HG03469 (cell line): Measurements from ENCODE around the gene FAM111A.

Experiments
- ATAC-seq: cut with Tn5 transposase; IDR thresholded peaks from one replicate; pipeline ENCODE4 v1.9.1; 2021; ENCODE audit warnings: mild to moderate bottlenecking, moderate library complexity, moderate number of reproducible peaks; ENCODE audit not compliant: unreplicated experiment

FAM111A gene

GRCh38 chr11:59176330-59176729 is 33.7 kb downstream of the FAM111A start:
- ATAC-seq = no peak

GRCh38 chr11:59178402-59178801 is 35.7 kb downstream of the FAM111A start:
- ATAC-seq = no peak

GRCh38 chr11:59179121-59179520 is 36.5 kb downstream of the FAM111A start:
- no peak for ATAC-seq

- ATAC-seq = no peak
These were observed 37.6 kb downstream of the FAM111A start for GRCh38 chr11:59180168-59180776.

GRCh38 chr11:59180907-59181306 is 38.3 kb downstream of the FAM111A start:
- ATAC-seq = no peak

- ATAC-seq = no peak
These were observed 39.2 kb downstream of the FAM111A start for GRCh38 chr11:59181746-59182456.

- ATAC-seq = no peak
These were observed 39.9 kb downstream of the FAM111A start for GRCh38 chr11:59182457-59183151.

- ATAC-seq = no peak
These were observed 41.1 kb downstream of the FAM111A start for GRCh38 chr11:59183771-59184170.

- no peak for ATAC-seq
These were observed 42.2 kb downstream of the FAM111A start for GRCh38 chr11:59184691-59185339.

GRCh38 chr11:59185386-59185945 is 42.8 kb downstream of the FAM111A start:
- no peak for ATAC-seq

GRCh38 chr11:59186130-59186594 is 43.5 kb downstream of the FAM111A start:
- ATAC-seq = no peak

GRCh38 chr11:59187035-59187434 is 44.4 kb downstream of the FAM111A start:
- no peak for ATAC-seq

GRCh38 chr11:59187587-59187986 is 44.9 kb downstream of the FAM111A start:
- no peak for ATAC-seq

- no peak for ATAC-seq
These were observed 46.3 kb downstream of the FAM111A start for GRCh38 chr11:59188954-59189353.

- ATAC-seq = no peak
These were observed 47.3 kb downstream of the FAM111A start for GRCh38 chr11:59189986-59190385.

GRCh38 chr11:59191095-59191494 is 48.4 kb downstream of the FAM111A start:
- no peak for ATAC-seq

GRCh38 chr11:59191890-59192289 is 49.2 kb downstream of the FAM111A start:
- no peak for ATAC-seq

- ATAC-seq = no peak
These were observed 49.9 kb downstream of the FAM111A start for GRCh38 chr11:59192446-59193020.

GRCh38 chr11:59193587-59194130 is 51.0 kb downstream of the FAM111A start:
- no peak for ATAC-seq

- ATAC-seq = no peak
These were observed 52.9 kb downstream of the FAM111A start for GRCh38 chr11:59195586-59195985.
